ENCODE results near the gene GRP. TPM values are rescaled to one million over a fixed set of nuclear protein-coding genes. Genes with fewer than 3 reads are reported as not detected.

Gene GRP
- total RNA-seq, 1 donor from 2014 or later = not detected

DNA sequence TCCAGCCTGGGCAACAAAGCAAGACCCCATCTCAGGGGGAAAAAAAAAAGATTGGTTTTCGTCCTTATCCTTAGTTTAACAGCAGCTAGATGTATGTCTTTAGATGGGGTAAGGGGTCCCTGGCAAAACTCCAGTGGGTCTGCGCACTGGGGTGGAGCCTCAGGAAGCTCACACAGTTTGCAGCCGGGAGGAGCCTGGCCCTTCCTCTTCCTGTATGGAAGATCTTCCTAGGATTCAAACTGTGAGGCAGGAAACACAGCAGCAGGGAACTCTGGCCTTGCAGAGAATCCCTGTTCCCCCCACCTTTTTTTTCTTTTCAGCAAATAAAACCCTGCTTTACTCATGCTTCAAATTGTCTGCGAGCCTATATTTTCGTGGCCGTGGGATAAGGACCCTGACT lies 12.5 kb upstream of the GRP start:
- TF ChIP-seq EZH2 (IDR thresholded peaks at IDR 0.05; ENCODE audit: insufficient read depth, low read length) = no peak
- TF ChIP-seq, protein P1, sequence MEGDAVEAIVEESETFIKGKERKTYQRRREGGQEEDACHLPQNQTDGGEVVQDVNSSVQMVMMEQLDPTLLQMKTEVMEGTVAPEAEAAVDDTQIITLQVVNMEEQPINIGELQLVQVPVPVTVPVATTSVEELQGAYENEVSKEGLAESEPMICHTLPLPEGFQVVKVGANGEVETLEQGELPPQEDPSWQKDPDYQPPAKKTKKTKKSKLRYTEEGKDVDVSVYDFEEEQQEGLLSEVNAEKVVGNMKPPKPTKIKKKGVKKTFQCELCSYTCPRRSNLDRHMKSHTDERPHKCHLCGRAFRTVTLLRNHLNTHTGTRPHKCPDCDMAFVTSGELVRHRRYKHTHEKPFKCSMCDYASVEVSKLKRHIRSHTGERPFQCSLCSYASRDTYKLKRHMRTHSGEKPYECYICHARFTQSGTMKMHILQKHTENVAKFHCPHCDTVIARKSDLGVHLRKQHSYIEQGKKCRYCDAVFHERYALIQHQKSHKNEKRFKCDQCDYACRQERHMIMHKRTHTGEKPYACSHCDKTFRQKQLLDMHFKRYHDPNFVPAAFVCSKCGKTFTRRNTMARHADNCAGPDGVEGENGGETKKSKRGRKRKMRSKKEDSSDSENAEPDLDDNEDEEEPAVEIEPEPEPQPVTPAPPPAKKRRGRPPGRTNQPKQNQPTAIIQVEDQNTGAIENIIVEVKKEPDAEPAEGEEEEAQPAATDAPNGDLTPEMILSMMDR (IDR thresholded peaks at IDR 0.05; ENCODE audit: insufficient read depth, low read depth, low read length) = no peak

DNA sequence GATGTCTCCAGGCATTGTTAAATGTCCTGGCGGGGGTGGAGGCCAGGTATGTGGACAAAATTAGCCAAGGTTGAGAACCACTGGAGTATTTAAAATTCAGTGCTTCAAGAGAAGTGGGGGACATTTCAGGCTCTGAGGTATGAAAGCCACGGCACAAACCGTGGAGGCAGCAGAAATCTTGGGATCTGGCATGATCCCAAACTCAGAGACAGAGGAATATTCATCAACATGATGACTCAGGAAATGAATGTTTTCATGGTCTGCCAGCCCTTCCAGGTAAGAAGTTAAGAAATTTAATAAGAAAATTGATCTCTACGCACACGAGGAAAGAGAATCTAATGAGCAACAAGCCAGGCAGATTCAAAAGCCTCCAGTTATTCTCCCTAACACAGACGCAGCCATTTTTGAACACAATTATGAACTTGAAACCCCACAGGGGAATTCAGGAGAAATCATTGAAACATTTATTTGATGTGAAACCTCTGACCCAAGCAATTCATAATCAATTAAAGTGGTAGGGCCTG lies 11.3 kb upstream of the GRP start:
- Histone ChIP-seq H3K27me3 (ENCODE audit: insufficient read depth, low read length) (peaks cover 18% of the 10 kb centered on the region), H3K4me2 (ENCODE audit: low read length) (no peak overlapping the region), H3K27ac (ENCODE audit: low read depth, low read length) (no peak overlapping the region), H3K4me3 (ENCODE audit: insufficient read depth, low read depth, low read length) (no peak overlapping the region), H2AFZ (ENCODE audit: low read depth, low read length) (no peak overlapping the region), H4K20me1 (ENCODE audit: insufficient read depth, low read length) (no peaks in the 10 kb centered on the region), H3K36me3 (ENCODE audit: insufficient read depth, low read length) (no peaks in the 10 kb centered on the region), H3K4me1 (ENCODE audit: insufficient read depth, low read length) (no peaks in the 10 kb centered on the region), H3K79me2 (ENCODE audit: insufficient read depth, low read length) (no peaks in the 10 kb centered on the region), H3K9me3 (ENCODE audit: insufficient read depth, low read depth, low read length) (no peaks in the 10 kb centered on the region), H3K9ac (ENCODE audit: low read length) (no peak overlapping the region)
- FAIRE-seq (no peak), DNase-seq (ENCODE audit: low read depth) (no peak)
- Mint-ChIP-seq H3K36me3 (ENCODE audit: low read depth, unreplicated experiment) (no peaks in the 10 kb centered on the region), H3K27me3 (ENCODE audit: low read depth, unreplicated experiment) (peaks cover 17% of the 10 kb centered on the region), H3K4me1 (ENCODE audit: low read depth, unreplicated experiment) (peaks cover 6% of the 10 kb centered on the region), H3K4me3 (ENCODE audit: unreplicated experiment) (no peak overlapping the region), H3K27ac (ENCODE audit: unreplicated experiment) (no peak overlapping the region), H3K9me3 (ENCODE audit: unreplicated experiment) (no peaks in the 10 kb centered on the region)
- TF ChIP-seq EZH2 (IDR thresholded peaks at IDR 0.05; ENCODE audit: insufficient read depth, low read length) = no peak
- TF ChIP-seq, protein P1 (IDR thresholded peaks at IDR 0.05; ENCODE audit: insufficient read depth, low read depth, low read length) = no peak

More for the DNA sequence above, 12.5 kb upstream of the GRP start:
- no peak overlapping the region for H3K27ac ChIP-seq (ENCODE audit: low read depth, low read length)
- no peaks in the 10 kb centered on the region for H4K20me1 ChIP-seq (ENCODE audit: insufficient read depth, low read length)
- H3K27me3 ChIP-seq (ENCODE audit: insufficient read depth, low read length) = peaks cover 28% of the 10 kb centered on the region
- FAIRE-seq (no peak), DNase-seq (ENCODE audit: low read depth) (no peak)
- Mint-ChIP-seq H3K4me3 (ENCODE audit: unreplicated experiment) (no peak overlapping the region), H3K9me3 (ENCODE audit: unreplicated experiment) (peaks cover 6% of the 10 kb centered on the region), H3K27ac (ENCODE audit: unreplicated experiment) (no peak overlapping the region), H3K4me1 (ENCODE audit: low read depth, unreplicated experiment) (peaks cover 6% of the 10 kb centered on the region), H3K27me3 (ENCODE audit: low read depth, unreplicated experiment) (peaks cover 19% of the 10 kb centered on the region), H3K36me3 (ENCODE audit: low read depth, unreplicated experiment) (no peaks in the 10 kb centered on the region)
- H3K4me1 ChIP-seq (ENCODE audit: insufficient read depth, low read length) = no peaks in the 10 kb centered on the region
- H3K4me3 ChIP-seq (ENCODE audit: insufficient read depth, low read depth, low read length) = no peak overlapping the region
- no peak overlapping the region for H3K9ac ChIP-seq (ENCODE audit: low read length)
- H2AFZ ChIP-seq (ENCODE audit: low read depth, low read length) = no peak overlapping the region
- H3K9me3 ChIP-seq (ENCODE audit: insufficient read depth, low read depth, low read length) = no peaks in the 10 kb centered on the region
- H3K79me2 ChIP-seq (ENCODE audit: insufficient read depth, low read length) = no peaks in the 10 kb centered on the region
- no peaks in the 10 kb centered on the region for H3K36me3 ChIP-seq (ENCODE audit: insufficient read depth, low read length)
- H3K4me2 ChIP-seq (ENCODE audit: low read length) = no peak overlapping the region

DNA sequence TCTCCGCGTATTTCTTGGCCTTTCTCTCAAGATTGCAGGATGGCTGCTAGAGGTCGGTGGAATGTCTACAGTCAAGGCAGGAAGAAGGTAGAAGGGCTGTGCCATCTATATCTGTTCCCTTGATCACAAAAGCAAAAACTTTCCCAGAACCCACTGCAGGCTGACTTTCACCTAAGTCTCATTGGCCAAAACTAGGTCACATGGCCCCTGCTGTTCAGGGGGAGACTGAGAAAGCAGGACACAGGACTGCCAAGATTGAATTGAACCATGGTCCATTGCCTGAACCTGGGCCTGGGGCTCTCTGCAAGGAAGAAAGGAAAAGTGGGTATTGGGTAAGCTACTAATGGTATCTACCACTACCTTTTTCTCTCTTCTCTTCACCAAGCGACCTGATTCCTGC lies 9.7 kb upstream of the GRP start:
- Histone ChIP-seq H3K4me3 (ENCODE audit: insufficient read depth, low read depth, low read length) (no peak overlapping the region), H3K9me3 (ENCODE audit: insufficient read depth, low read depth, low read length) (no peaks in the 10 kb centered on the region), H3K79me2 (ENCODE audit: insufficient read depth, low read length) (no peaks in the 10 kb centered on the region), H4K20me1 (ENCODE audit: insufficient read depth, low read length) (no peaks in the 10 kb centered on the region), H3K9ac (ENCODE audit: low read length) (no peak overlapping the region), H3K27me3 (ENCODE audit: insufficient read depth, low read length) (peaks cover 16% of the 10 kb centered on the region), H2AFZ (ENCODE audit: low read depth, low read length) (no peak overlapping the region), H3K4me1 (ENCODE audit: insufficient read depth, low read length) (no peaks in the 10 kb centered on the region), H3K27ac (ENCODE audit: low read depth, low read length) (no peak overlapping the region), H3K36me3 (ENCODE audit: insufficient read depth, low read length) (no peaks in the 10 kb centered on the region), H3K4me2 (ENCODE audit: low read length) (no peak overlapping the region)
- Mint-ChIP-seq H3K27me3 (ENCODE audit: low read depth, unreplicated experiment) (peaks cover 33% of the 10 kb centered on the region), H3K4me1 (ENCODE audit: low read depth, unreplicated experiment) (peaks cover 6% of the 10 kb centered on the region), H3K9me3 (ENCODE audit: unreplicated experiment) (peaks cover 3% of the 10 kb centered on the region), H3K36me3 (ENCODE audit: low read depth, unreplicated experiment) (no peaks in the 10 kb centered on the region), H3K27ac (ENCODE audit: unreplicated experiment) (no peak overlapping the region), H3K4me3 (ENCODE audit: unreplicated experiment) (no peak overlapping the region)
- DNase-seq (ENCODE audit: low read depth) = no peak
- TF ChIP-seq, protein P1 (IDR thresholded peaks at IDR 0.05; ENCODE audit: insufficient read depth, low read depth, low read length) = no peak
- no peak for FAIRE-seq

Data from astrocyte (in vitro differentiated cells and primary cell).